ENCODE measurements around the gene TAC4.

DNA sequence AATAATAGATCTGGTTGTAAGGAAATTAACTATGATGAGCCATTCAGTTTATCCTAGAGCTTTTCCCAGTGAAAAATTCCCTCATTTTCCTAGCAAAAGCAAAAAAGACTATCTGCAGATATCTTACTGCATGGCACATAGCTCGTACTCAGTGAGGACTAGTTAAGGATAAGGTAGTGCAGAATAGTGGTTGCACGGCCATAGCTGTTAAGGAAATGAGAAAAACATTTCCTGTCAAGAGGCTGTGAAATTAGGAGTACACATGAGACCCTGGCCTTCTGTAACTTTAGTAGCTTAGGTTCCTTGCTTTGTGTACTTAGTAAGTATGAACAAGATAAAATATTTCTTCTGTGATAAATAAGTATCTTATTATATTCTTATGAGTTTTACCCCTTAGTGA, 49.1 kb downstream of the TAC4 start:
- TF ChIP-seq, protein P1, sequence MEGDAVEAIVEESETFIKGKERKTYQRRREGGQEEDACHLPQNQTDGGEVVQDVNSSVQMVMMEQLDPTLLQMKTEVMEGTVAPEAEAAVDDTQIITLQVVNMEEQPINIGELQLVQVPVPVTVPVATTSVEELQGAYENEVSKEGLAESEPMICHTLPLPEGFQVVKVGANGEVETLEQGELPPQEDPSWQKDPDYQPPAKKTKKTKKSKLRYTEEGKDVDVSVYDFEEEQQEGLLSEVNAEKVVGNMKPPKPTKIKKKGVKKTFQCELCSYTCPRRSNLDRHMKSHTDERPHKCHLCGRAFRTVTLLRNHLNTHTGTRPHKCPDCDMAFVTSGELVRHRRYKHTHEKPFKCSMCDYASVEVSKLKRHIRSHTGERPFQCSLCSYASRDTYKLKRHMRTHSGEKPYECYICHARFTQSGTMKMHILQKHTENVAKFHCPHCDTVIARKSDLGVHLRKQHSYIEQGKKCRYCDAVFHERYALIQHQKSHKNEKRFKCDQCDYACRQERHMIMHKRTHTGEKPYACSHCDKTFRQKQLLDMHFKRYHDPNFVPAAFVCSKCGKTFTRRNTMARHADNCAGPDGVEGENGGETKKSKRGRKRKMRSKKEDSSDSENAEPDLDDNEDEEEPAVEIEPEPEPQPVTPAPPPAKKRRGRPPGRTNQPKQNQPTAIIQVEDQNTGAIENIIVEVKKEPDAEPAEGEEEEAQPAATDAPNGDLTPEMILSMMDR (IDR thresholded peaks at IDR 0.05; ENCODE audit: insufficient read depth, low read depth, low read length) = no peak
- TF ChIP-seq EZH2 (IDR thresholded peaks at IDR 0.05; ENCODE audit: insufficient read depth, low read length) = no peak
